Activated T-helper 1 cell treated with anti-CD3 and anti-CD28 coated beads, Interleukin-2, amount 50 U/mL, for 16 hours (primary cell): ENCODE measurements around the gene PTPRQ.

Experiments
- DNase-seq, 2 donors: peaks; one replicate each; pipeline ENCODE4 v3.0.0-alpha.2; 2020; ENCODE audit warnings: low read depth in 1 of 2, low spot score in 1 of 2

PTPRQ gene

GRCh38 chr12:80559766-80560165, 115.7 kb downstream of the PTPRQ start:
- DNase-seq: no peak

- no peak for DNase-seq
Measured at GRCh38 chr12:80565271-80565670, 121.2 kb downstream of the PTPRQ start.

GRCh38 chr12:80567401-80567800, 123.4 kb downstream of the PTPRQ start:
- no peak for DNase-seq

- DNase-seq: no peak
Measured at GRCh38 chr12:80576641-80577418, 132.8 kb downstream of the PTPRQ start.

- DNase-seq: no peak
Measured at GRCh38 chr12:80580254-80580653, 136.2 kb downstream of the PTPRQ start.

- DNase-seq: no peak
Measured at GRCh38 chr12:80581783-80582182, 137.7 kb downstream of the PTPRQ start.

- DNase-seq: no peak
Measured at GRCh38 chr12:80582431-80582830, 138.4 kb downstream of the PTPRQ start.

- no peak for DNase-seq
Measured at GRCh38 chr12:80589077-80589476, 145.0 kb downstream of the PTPRQ start.

GRCh38 chr12:80590085-80590484, 146.1 kb downstream of the PTPRQ start:
- no peak for DNase-seq

GRCh38 chr12:80593766-80594165, 149.7 kb downstream of the PTPRQ start:
- no peak for DNase-seq

GRCh38 chr12:80596509-80596908, 152.5 kb downstream of the PTPRQ start:
- DNase-seq: no peak

GRCh38 chr12:80598004-80598606, 154.1 kb downstream of the PTPRQ start:
- no peak for DNase-seq

GRCh38 chr12:80602455-80602854, 158.4 kb downstream of the PTPRQ start:
- DNase-seq: no peak

GRCh38 chr12:80607361-80608135, 163.5 kb downstream of the PTPRQ start:
- DNase-seq: no peak

- no peak for DNase-seq
Measured at GRCh38 chr12:80617733-80618132, 173.7 kb downstream of the PTPRQ start.

- no peak for DNase-seq
Measured at GRCh38 chr12:80620281-80620680, 176.2 kb downstream of the PTPRQ start.

- DNase-seq: no peak
Measured at GRCh38 chr12:80622271-80622670, 178.2 kb downstream of the PTPRQ start.

GRCh38 chr12:80625051-80625450, 181.0 kb downstream of the PTPRQ start:
- no peak for DNase-seq

- DNase-seq: no peak
Measured at GRCh38 chr12:80625901-80626300, 181.9 kb downstream of the PTPRQ start.

- no peak for DNase-seq
Measured at GRCh38 chr12:80627782-80628181, 183.7 kb downstream of the PTPRQ start.

- no peak for DNase-seq
Measured at GRCh38 chr12:80632835-80633234, 188.8 kb downstream of the PTPRQ start.

- no peak for DNase-seq
Measured at GRCh38 chr12:80634903-80635302, 190.9 kb downstream of the PTPRQ start.
